Neural cell (in vitro differentiated cells): ENCODE results near the gene TCEAL4.

ENCODE experiments used
- CTCF ChIP-seq: fragments of 450-650 bp; IDR thresholded peaks from 2 replicates; pipeline ENCODE4 v1.5.1; 2014; ENCODE audit warnings: antibody characterized with exemption, mild to moderate bottlenecking, moderate library complexity; ENCODE audit not compliant: poor library complexity, severe bottlenecking
- EZH2 ChIP-seq: fragments of 200-600, 300-800 bp; shearing (Covaris generic), sonication (generic); IDR thresholded peaks from 2 replicates; pipeline ENCODE4 v1.6.1; 2014; ENCODE audit warnings: antibody characterized with exemption, low read length, borderline replicate concordance, mild to moderate bottlenecking; ENCODE audit not compliant: insufficient read depth, poor library complexity, severe bottlenecking
- MXI1 ChIP-seq: fragments of 450-650 bp; conservative IDR thresholded peaks from 2 replicates; pipeline ENCODE4 v1.6.1; 2014; ENCODE audit warnings: antibody characterized with exemption, mild to moderate bottlenecking; ENCODE audit not compliant: poor library complexity, severe bottlenecking
- POLR2AphosphoS5 ChIP-seq: IDR thresholded peaks from 2 replicates; pipeline ENCODE4 v1.6.1; 2012
- RAD21 ChIP-seq: fragments of 450-650 bp; conservative IDR thresholded peaks from 2 replicates; pipeline ENCODE4 v1.6.1; 2014; ENCODE audit warnings: antibody characterized with exemption, mild to moderate bottlenecking, moderate library complexity
- TF ChIP-seq, protein P1 (sequence below): IDR thresholded peaks from 2 replicates; pipeline ENCODE4 v1.6.1; 2012; ENCODE audit warnings: borderline replicate concordance

DNA sequence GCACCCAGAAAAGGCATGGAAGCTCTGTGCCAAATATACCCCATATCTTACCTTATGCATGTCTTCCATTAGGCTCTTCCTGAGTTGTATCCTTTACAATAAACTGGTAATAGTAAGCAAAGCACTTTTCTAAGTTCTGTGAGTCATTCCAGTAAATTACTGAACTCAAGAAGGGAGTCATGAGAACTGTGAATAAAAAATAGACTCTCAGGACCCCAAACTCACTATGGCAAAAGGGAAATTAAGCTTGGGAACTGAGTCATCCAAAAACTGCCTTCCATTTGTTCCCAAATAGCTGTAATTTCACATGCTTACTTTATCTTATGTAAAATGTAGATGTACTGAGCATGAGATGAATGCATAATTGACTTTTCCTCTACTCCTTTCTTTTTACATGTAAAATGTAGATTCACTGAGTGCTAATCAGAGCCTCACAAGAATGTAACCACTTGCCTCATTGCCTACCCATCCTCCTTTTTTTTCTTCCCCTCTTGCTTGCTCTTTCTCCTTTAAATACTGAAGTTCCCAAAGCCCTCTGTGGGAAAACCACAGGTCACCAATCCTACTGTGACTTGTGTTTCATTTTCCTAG, 30.6 kb downstream of the TCEAL4 start:
- TF ChIP-seq, protein P1, sequence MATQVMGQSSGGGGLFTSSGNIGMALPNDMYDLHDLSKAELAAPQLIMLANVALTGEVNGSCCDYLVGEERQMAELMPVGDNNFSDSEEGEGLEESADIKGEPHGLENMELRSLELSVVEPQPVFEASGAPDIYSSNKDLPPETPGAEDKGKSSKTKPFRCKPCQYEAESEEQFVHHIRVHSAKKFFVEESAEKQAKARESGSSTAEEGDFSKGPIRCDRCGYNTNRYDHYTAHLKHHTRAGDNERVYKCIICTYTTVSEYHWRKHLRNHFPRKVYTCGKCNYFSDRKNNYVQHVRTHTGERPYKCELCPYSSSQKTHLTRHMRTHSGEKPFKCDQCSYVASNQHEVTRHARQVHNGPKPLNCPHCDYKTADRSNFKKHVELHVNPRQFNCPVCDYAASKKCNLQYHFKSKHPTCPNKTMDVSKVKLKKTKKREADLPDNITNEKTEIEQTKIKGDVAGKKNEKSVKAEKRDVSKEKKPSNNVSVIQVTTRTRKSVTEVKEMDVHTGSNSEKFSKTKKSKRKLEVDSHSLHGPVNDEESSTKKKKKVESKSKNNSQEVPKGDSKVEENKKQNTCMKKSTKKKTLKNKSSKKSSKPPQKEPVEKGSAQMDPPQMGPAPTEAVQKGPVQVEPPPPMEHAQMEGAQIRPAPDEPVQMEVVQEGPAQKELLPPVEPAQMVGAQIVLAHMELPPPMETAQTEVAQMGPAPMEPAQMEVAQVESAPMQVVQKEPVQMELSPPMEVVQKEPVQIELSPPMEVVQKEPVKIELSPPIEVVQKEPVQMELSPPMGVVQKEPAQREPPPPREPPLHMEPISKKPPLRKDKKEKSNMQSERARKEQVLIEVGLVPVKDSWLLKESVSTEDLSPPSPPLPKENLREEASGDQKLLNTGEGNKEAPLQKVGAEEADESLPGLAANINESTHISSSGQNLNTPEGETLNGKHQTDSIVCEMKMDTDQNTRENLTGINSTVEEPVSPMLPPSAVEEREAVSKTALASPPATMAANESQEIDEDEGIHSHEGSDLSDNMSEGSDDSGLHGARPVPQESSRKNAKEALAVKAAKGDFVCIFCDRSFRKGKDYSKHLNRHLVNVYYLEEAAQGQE: no peak
- TF ChIP-seq EZH2 (no peak), CTCF (no peak), RAD21 (no peak), MXI1 (no peak), POLR2AphosphoS5 (no peak)
